SK-N-SH (cell line): Measurements from ENCODE around the gene NUTF2. TPM values are rescaled to one million over a fixed set of nuclear protein-coding genes. Genes with fewer than 3 reads are reported as not detected.

Source experiments
- CTCF ChIA-PET: fragments of 300-600, 350-600 bp; formaldehyde crosslinking; extraction: SDS; loops from one replicate; lab custom pipeline; 2021; lab: Yijun Ruan, JAX
- POLR2A ChIA-PET: fragments of 350-600 bp; sonication (Branson Sonifier 250); formaldehyde crosslinking; extraction: SDS; loops from one replicate; lab custom pipeline; 2020; ENCODE audit warnings: antibody characterized with exemption, inconsistent platforms; lab: Yijun Ruan, JAX
- DNase-seq: peaks from one replicate; pipeline ENCODE4 v3.0.0; 2012
- H2AFZ ChIP-seq: fragments of 200-600 bp; sonication (generic); 2 replicates; pipeline ENCODE4 v1.8.1; 2016; ENCODE audit warnings: antibody characterized with exemption, mild to moderate bottlenecking, low read depth
- H3F3A ChIP-seq: fragments of 200-600 bp; sonication (generic); replicated peaks from 2 replicates; pipeline ENCODE3; 2016; ENCODE audit warnings: antibody characterized with exemption, mild to moderate bottlenecking; ENCODE audit not compliant: insufficient read depth
- H3K27ac ChIP-seq, 2 experiments: fragments of 200-500 bp in 1 of 2; fragments of 200-600 bp in 1 of 2; sonication (Bioruptor generic) in 1 of 2; sonication (generic), shearing (Covaris generic) in 1 of 2; 2 replicates each; pipeline versions ENCODE4 v1.5.1 to v1.6.1; 2014 to 2016; ENCODE audit warnings: low read depth in 2 of 2, inconsistent platforms in 1 of 2, low read length in 1 of 2, mild to moderate bottlenecking in 1 of 2, mixed read lengths in 1 of 2
- H3K27me3 ChIP-seq: fragments of 200-600 bp; sonication (generic), shearing (Covaris generic); 2 replicates; pipeline ENCODE4 v1.6.1; 2016; ENCODE audit warnings: mixed run types; ENCODE audit not compliant: insufficient read depth
- H3K36me3 ChIP-seq, 2 experiments: fragments of 200-500 bp in 1 of 2; fragments of 200-600 bp in 1 of 2; sonication (Bioruptor generic) in 1 of 2; sonication (generic) in 1 of 2; replicated peaks in 1 of 2; 2 replicates each; pipeline versions ENCODE3 to v1.5.1; 2014 to 2016; ENCODE audit warnings: low read length in 1 of 2, mild to moderate bottlenecking in 1 of 2; ENCODE audit not compliant: insufficient read depth in 2 of 2, control insufficient read depth in 1 of 2
- H3K4me1 ChIP-seq, 2 experiments: fragments of 200-500 bp in 1 of 2; fragments of 200-600 bp in 1 of 2; sonication (Bioruptor generic) in 1 of 2; sonication (generic), shearing (Covaris generic) in 1 of 2; 2 replicates each; pipeline versions ENCODE4 v1.5.1 to v1.6.1; 2014 to 2016; ENCODE audit warnings: low read depth in 1 of 2, low read length in 1 of 2, mixed run types in 1 of 2; ENCODE audit not compliant: insufficient read depth in 2 of 2, control insufficient read depth in 1 of 2
- H3K4me2 ChIP-seq: fragments of 200-600 bp; sonication (generic), shearing (Covaris generic); 2 replicates; pipeline ENCODE4 v1.6.1; 2017; ENCODE audit warnings: mixed run types
- H3K4me3 ChIP-seq, 2 experiments: fragments of 200-500 bp in 1 of 2; fragments of 200-600 bp in 1 of 2; sonication (Bioruptor generic) in 1 of 2; sonication (generic), shearing (Covaris generic) in 1 of 2; 2 replicates each; pipeline versions ENCODE4 v1.5.1 to v1.8.1; 2014 to 2016; ENCODE audit warnings: low read depth in 2 of 2, inconsistent platforms in 1 of 2, low read length in 1 of 2, mild to moderate bottlenecking in 1 of 2, mixed read lengths in 1 of 2, moderate library complexity in 1 of 2
- H3K79me2 ChIP-seq: fragments of 200-600 bp; sonication (generic); 2 replicates; pipeline ENCODE4 v1.8.1; 2017; ENCODE audit warnings: mild to moderate bottlenecking; ENCODE audit not compliant: insufficient read depth
- H3K9ac ChIP-seq: fragments of 200-600 bp; sonication (generic); 2 replicates; pipeline ENCODE4 v1.6.1; 2017; ENCODE audit warnings: mixed run types
- H3K9me2 ChIP-seq: fragments of 200-600 bp; sonication (generic); 2 replicates; pipeline ENCODE4 v1.6.1; 2017; ENCODE audit warnings: mixed run types
- H3K9me3 ChIP-seq: fragments of 200-600 bp; sonication (generic); 2 replicates; pipeline ENCODE4 v1.6.1; 2017; ENCODE audit warnings: mixed run types, mild to moderate bottlenecking, moderate library complexity
- H4K20me1 ChIP-seq: fragments of 200-600 bp; sonication (generic); 2 replicates; pipeline ENCODE4 v1.6.1; 2017; ENCODE audit warnings: mild to moderate bottlenecking, mixed run types; ENCODE audit not compliant: insufficient read depth
- EP300 ChIP-seq, 2 experiments: IDR thresholded peaks; 2 replicates each; pipeline versions ENCODE4 v1.4.0 to v1.6.1; 2012; ENCODE audit warnings: borderline replicate concordance in 1 of 2, low read depth in 1 of 2, low read length in 1 of 2
- GABPA ChIP-seq: IDR thresholded peaks from 2 replicates; pipeline ENCODE4 v1.4.0; 2012; ENCODE audit warnings: low read depth, mild to moderate bottlenecking
- MEF2A ChIP-seq: IDR thresholded peaks from 2 replicates; pipeline ENCODE4 v1.4.0; 2012; ENCODE audit warnings: low read depth, borderline replicate concordance
- NRF1 ChIP-seq: IDR thresholded peaks from 2 replicates; pipeline ENCODE4 v1.6.1; 2012; ENCODE audit warnings: low read depth, mild to moderate bottlenecking, low read length
- POLR2AphosphoS5 ChIP-seq: IDR thresholded peaks from 2 replicates; pipeline ENCODE4 v1.6.1; 2012; ENCODE audit warnings: low read depth, low read length
- RAD21 ChIP-seq: IDR thresholded peaks from 2 replicates; pipeline ENCODE4 v1.6.1; 2012; ENCODE audit warnings: mild to moderate bottlenecking, low read length
- REST ChIP-seq: IDR thresholded peaks from 2 replicates; pipeline ENCODE4 v1.6.1; 2012; ENCODE audit warnings: mild to moderate bottlenecking, low read depth, low read length, moderate library complexity
- RFX5 ChIP-seq: IDR thresholded peaks from 2 replicates; pipeline ENCODE4 v1.6.1; 2012; ENCODE audit warnings: mild to moderate bottlenecking, improper control_type of control experiment, low read length
- SMC3 ChIP-seq: IDR thresholded peaks from 2 replicates; pipeline ENCODE4 v1.6.1; 2012; ENCODE audit warnings: low read depth, low read length, improper control_type of control experiment
- TEAD4 ChIP-seq: IDR thresholded peaks from 2 replicates; pipeline ENCODE4 v1.4.0; 2012; ENCODE audit warnings: mild to moderate bottlenecking, borderline replicate concordance; ENCODE audit not compliant: insufficient read depth
- WGBS: methylation state at CpG from one replicate; pipeline ENCODE4 v1.1.6; 2017; ENCODE audit warnings: low lambda C conversion rate; 5-methylcytosine and 5-hydroxymethylcytosine counted together
- polyA plus RNA-seq, 3 experiments: library from polyadenylated mRNA; depleted of rRNA; stranded (reverse); fragments of >200 nt; gene quantifications; 2 replicates each; pipeline ENCODE4 v1.2.3, GENCODE V29; 2012
- TF ChIP-seq, protein P1 (sequence below): IDR thresholded peaks from 2 replicates; pipeline ENCODE4 v1.4.0; 2012; ENCODE audit warnings: low read depth

Gene NUTF2
- polyA plus RNA-seq, 1 of the 3 experiments (the other 2 are of a cell fraction): 449 TPM

DNA sequence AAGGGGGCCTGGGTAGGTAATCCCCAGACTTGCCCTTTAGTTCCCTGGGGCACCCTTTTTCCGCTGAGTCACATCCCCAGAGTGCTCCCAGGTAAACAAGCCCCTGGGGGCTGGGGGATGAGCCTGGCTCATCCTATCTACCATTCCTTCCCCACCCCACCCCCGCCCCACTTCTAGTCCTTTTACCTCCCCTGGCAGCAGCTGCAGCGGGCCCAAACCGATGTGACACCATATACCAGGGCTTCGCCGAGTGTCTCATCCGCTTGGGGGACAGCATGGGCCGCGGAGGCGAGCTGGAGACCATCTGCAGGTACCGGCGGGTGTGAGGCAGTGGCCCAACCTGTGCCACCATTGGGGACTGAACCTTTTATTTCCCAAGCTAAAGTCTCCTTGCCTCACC is 38.8 kb downstream of the NUTF2 start:
- Histone ChIP-seq H3K27me3 (no peaks in the 10 kb centered on the region), H3K9me3 (no peaks in the 10 kb centered on the region), H3K4me1 (peaks cover 7 to 13% of the 10 kb centered on the region in 2 experiments; a peak in 2 of 4 replicates), H3K9me2 (no peaks in the 10 kb centered on the region), H3K9ac (no peak overlapping the region), H4K20me1 (peaks cover 12% of the 10 kb centered on the region), H3K36me3 (peaks cover 4 to 44% of the 10 kb centered on the region in 2 experiments), H3K27ac (no peak overlapping the region), H3K4me2 (no peak overlapping the region), H2AFZ (no peak overlapping the region), H3K4me3 (no peak overlapping the region), H3F3A (peaks cover 14% of the 10 kb centered on the region), H3K79me2 (no peaks in the 10 kb centered on the region)
- CTCF ChIA-PET: interaction anchor here (1.4 to 22.4 kb wide), 5 partner anchors 11 to 155 kb away, joined by 5 to 564 read pairs (median 48); partner anchors contain the start of genes CTRL, EDC4, LCAT and PSMB10
- WGBS: 93% methylated on average over 9 of the region's 12 CpGs
- POLR2A ChIA-PET: no interaction called here
- no peak for DNase-seq
- TF ChIP-seq RAD21 (no peak), REST (no peak), GABPA (no peak)

- H3K27me3 ChIP-seq: no peaks in the 10 kb centered on the region
- H3K9ac ChIP-seq: no peak overlapping the region
- no peak overlapping the region for H3K4me2 ChIP-seq
- CTCF ChIA-PET: interaction anchor here (0.6 to 22.4 kb wide), 7 partner anchors 11 to 748 kb away, joined by 3 to 564 read pairs (median 6); partner anchors contain the start of genes CTRL, EDC4, LCAT and PSMB10
- no peaks in the 10 kb centered on the region for H3K79me2 ChIP-seq
- H3K4me3 ChIP-seq: no peak overlapping the region
- H2AFZ ChIP-seq: no peak overlapping the region
- H4K20me1 ChIP-seq: peaks cover 12% of the 10 kb centered on the region
- 100% methylated on average over 2 of the region's 19 CpGs for WGBS
- no peaks in the 10 kb centered on the region for H3K9me3 ChIP-seq
- H3K36me3 ChIP-seq: peaks cover 4 to 39% of the 10 kb centered on the region in 2 experiments
- no peaks in the 10 kb centered on the region for H3K9me2 ChIP-seq
- peaks cover 14% of the 10 kb centered on the region for H3F3A ChIP-seq
- no peak for TF ChIP-seq TEAD4
- no peak for TF ChIP-seq POLR2AphosphoS5
- no peak for TF ChIP-seq MEF2A
- no peak for TF ChIP-seq EP300 (IDR thresholded peaks at IDR 0.05; ENCODE audit: borderline replicate concordance in 1 of 2, low read depth in 1 of 2, low read length in 1 of 2)
- TF ChIP-seq NRF1: no peak
- TF ChIP-seq SMC3: no peak
- TF ChIP-seq RFX5: no peak
- TF ChIP-seq, protein P1, sequence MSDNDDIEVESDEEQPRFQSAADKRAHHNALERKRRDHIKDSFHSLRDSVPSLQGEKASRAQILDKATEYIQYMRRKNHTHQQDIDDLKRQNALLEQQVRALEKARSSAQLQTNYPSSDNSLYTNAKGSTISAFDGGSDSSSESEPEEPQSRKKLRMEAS: no peak
- peaks cover 7 to 13% of the 10 kb centered on the region in 2 experiments; a peak in 2 of 4 replicates for H3K4me1 ChIP-seq
- no peak overlapping the region for H3K27ac ChIP-seq
- no peak for DNase-seq
- POLR2A ChIA-PET: no interaction called here
Measured at GRCh38 chr16:67885976-67886375, 39.2 kb downstream of the NUTF2 start.
